HAP-1 (cell line): ENCODE results near the gene PON3.
"Not testable (repeated sequence)": the region's sequence is repeated elsewhere in the genome, so short reads cannot be mapped to it uniquely, and the experiment has no call there.

Experiments used
- DNase-seq, 2 experiments: peaks; one replicate each; pipeline ENCODE4 v3.0.0-alpha.2; 2016 to 2020; ENCODE audit warnings: low spot score in 2 of 2
- H3K27me3 ChIP-seq: fragments of 250-450 bp; sonication (Bioruptor Pico); 2 replicates; pipeline ENCODE4 v1.5.1; 2020; ENCODE audit warnings: low read depth, mild to moderate bottlenecking, moderate library complexity
- H3K36me3 ChIP-seq: fragments of 250-450 bp; sonication (Bioruptor Pico); replicated peaks from 2 replicates; pipeline ENCODE4 v1.5.1; 2020; ENCODE audit warnings: mild to moderate bottlenecking
- H3K4me1 ChIP-seq: fragments of 250-450 bp; sonication (Bioruptor Pico); 2 replicates; pipeline ENCODE4 v1.5.1; 2020; ENCODE audit warnings: mild to moderate bottlenecking
- H3K4me3 ChIP-seq: fragments of 250-450 bp; sonication (Bioruptor Pico); 2 replicates; pipeline ENCODE4 v1.5.1; 2020; ENCODE audit warnings: mild to moderate bottlenecking, moderate library complexity
- H3K9me3 ChIP-seq: fragments of 250-450 bp; sonication (Bioruptor Pico); 2 replicates; pipeline ENCODE4 v1.5.1; 2020; ENCODE audit warnings: mild to moderate bottlenecking, moderate library complexity
- in situ Hi-C: fragments of 300-500 bp; cut with MboI; formaldehyde crosslinking; loops from 3 replicates; pipeline ENCODE4 v1.14.3; 2020; ENCODE audit warnings: low sequenced_read_pairs, inconsistent platforms, mixed read lengths

Gene PON3

DNA sequence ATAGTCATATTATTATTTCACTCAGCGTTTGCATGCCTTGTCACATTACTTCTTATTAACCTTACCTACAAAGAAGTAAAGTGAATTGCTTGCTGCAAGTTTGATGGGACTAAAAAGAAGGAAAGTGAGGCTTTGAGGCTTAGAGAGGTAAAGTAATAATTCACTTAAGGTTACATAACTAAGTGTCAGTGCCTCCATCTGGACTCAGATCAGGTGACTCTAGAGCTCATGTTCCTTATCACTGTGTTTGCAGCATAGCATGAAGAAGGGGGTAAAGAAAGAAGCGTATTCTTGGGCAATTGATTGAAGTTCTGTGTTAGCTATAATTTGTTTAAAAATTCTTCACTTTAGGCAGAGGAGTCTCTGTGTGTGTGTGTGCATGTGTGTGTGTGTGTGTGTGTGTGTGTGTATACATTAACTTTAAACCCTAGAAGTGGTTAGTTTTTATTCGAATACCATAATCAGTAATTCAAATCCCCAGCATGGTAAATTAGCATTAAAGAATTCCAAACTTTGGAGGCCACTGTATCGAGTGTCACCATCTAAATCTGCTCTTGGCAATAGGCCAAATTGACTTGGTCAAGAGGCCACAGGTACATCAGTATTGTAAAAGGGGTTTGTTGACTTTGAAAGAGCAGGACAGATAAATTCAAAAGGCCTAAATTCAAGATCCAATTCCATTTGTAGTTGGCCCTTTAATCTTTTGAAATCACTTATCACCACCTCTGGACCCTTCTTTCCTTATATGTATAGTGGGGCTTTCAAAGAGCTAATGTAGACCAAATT, 2.2 kb upstream of the PON3 start:
- H3K27me3 ChIP-seq, result no peaks in the 10 kb centered on the region
- H3K9me3 ChIP-seq, result no peaks in the 10 kb centered on the region
- H3K4me3 ChIP-seq, result no peak overlapping the region
- DNase-seq, result no peak
- no peaks in the 10 kb centered on the region for H3K36me3 ChIP-seq
- H3K4me1 ChIP-seq, result no peaks in the 10 kb centered on the region
- in situ Hi-C loops, result no loop called here

GRCh38 chr7:95397381-95397780, 1.2 kb upstream of the PON3 start:
- no peaks in the 10 kb centered on the region for H3K4me1 ChIP-seq
- DNase-seq, result no peak
- in situ Hi-C loops, result no loop called here
- no peaks in the 10 kb centered on the region for H3K9me3 ChIP-seq
- H3K36me3 ChIP-seq, result no peaks in the 10 kb centered on the region
- no peaks in the 10 kb centered on the region for H3K27me3 ChIP-seq
- no peak overlapping the region for H3K4me3 ChIP-seq

GRCh38 chr7:95395755-95396135, 430 bp downstream of the PON3 start:
- Histone ChIP-seq H3K36me3 (no peaks in the 10 kb centered on the region), H3K4me1 (no peaks in the 10 kb centered on the region), H3K4me3 (no peak overlapping the region), H3K27me3 (no peaks in the 10 kb centered on the region), H3K9me3 (no peaks in the 10 kb centered on the region)
- in situ Hi-C loops, result no loop called here
- no peak for DNase-seq

DNA sequence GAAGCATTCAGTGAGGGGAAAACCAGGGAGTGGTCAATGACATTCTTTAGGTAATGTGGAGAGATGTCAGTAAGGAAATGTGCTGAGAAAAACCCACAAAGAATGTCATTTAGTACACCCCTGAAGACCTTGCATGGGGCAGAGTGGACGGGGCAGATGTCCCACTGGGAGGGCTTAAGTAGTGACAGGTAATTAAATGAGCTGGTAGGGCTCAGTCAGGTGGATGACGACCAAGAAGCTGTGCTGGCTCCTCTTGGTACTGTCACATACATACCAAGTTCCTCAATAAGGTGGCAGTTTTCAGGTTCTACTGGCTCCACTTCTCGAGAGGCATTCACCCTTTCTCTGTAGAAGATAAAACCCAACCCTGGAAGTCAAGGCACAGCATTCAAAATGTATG, 1.8 kb downstream of the PON3 start:
- Histone ChIP-seq H3K27me3 (no peaks in the 10 kb centered on the region), H3K4me3 (no peak overlapping the region), H3K4me1 (no peaks in the 10 kb centered on the region), H3K9me3 (no peaks in the 10 kb centered on the region), H3K36me3 (no peaks in the 10 kb centered on the region)
- in situ Hi-C loops, result no loop called here
- no peak for DNase-seq

DNA sequence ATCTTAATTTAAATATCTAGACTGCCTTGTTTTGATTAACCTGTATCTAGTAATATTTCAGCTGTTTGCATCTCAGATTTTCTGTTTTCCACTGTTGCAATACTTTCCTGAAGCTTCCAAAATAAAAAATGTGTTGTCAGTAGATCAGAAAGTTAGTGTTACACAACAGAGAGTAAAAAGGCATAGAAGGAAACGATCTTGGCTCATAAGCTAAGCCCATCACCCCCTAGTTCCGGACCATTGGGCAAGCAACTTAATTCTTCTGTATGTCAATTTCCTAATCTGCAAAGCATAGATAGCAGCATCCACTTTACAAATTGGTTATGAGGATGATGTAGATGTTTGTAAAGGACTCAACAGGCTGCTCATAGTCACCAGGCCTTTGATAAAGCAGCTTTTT, 4.4 kb downstream of the PON3 start:
- no peak for DNase-seq
- H3K9me3 ChIP-seq, result no peaks in the 10 kb centered on the region
- no peaks in the 10 kb centered on the region for H3K4me1 ChIP-seq
- in situ Hi-C loops, result no loop called here
- no peaks in the 10 kb centered on the region for H3K27me3 ChIP-seq
- no peak overlapping the region for H3K4me3 ChIP-seq
- H3K36me3 ChIP-seq, result no peaks in the 10 kb centered on the region

DNA sequence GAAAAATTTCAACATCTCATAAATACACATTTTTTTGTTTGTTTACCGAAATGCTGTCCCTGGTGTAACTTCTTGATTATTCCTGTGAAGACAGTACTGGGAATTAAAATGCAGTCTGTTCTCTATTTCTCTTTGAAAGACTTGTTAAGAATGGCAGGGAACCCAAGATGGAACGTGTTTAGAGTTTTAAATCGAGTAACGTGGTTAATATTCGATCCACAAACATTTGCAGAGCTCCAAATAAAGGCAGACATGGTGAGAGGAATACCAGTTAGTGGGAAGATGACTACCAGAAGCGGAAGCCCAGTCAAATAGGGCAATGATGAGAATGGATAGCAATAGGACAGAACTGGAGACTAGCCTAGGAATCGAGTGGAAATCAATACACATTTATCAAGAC, 6.7 kb downstream of the PON3 start:
- no peak overlapping the region for H3K4me3 ChIP-seq
- no peaks in the 10 kb centered on the region for H3K4me1 ChIP-seq
- no peaks in the 10 kb centered on the region for H3K36me3 ChIP-seq
- no peaks in the 10 kb centered on the region for H3K9me3 ChIP-seq
- in situ Hi-C loops, result no loop called here
- no peaks in the 10 kb centered on the region for H3K27me3 ChIP-seq
- DNase-seq, result no peak

GRCh38 chr7:95379457-95379856, 16.7 kb downstream of the PON3 start:
- H3K36me3 ChIP-seq, H3K9me3 ChIP-seq, H3K27me3 ChIP-seq, in situ Hi-C loops, H3K4me1 ChIP-seq, H3K4me3 ChIP-seq, DNase-seq: not testable (repeated sequence)

GRCh38 chr7:95376632-95377400, 19.4 kb downstream of the PON3 start:
- peaks cover 7% of the 10 kb centered on the region; the same call in 1 of the 2 replicates for H3K9me3 ChIP-seq
- H3K36me3 ChIP-seq, result no peaks in the 10 kb centered on the region
- no peaks in the 10 kb centered on the region for H3K27me3 ChIP-seq
- H3K4me3 ChIP-seq, result no peak overlapping the region
- in situ Hi-C loops, result no loop called here
- no peak for DNase-seq
- H3K4me1 ChIP-seq, result no peaks in the 10 kb centered on the region

DNA sequence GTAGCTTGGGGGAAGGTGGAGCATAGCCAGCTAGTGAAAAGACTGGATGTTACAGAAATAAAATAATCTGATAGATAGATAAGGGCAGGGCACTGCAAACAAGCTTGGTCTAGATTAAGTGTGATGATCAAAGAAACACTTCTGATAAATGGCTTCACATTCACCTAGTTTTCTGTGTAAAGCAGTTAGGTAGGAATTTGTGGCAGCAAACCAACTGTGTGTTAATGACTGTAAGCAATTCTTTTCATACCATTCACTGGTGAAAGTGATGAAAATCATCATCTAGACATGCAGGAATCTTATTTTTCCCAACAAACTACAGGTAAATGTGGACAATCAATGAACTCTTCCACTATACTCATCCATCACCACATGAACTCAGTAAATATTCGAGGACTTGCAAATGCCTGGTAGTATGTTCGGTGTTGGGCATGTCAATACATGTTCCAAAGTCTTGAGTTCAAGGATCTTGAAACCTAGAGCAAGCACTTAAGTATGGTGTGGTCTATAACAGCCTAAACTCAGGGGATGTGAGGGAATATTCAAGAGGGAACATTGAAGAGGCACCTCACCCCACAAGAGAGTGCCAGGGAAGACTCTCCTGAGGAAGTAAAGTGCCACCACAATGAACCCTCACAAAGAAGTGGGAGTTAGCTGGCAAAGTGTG, 20.5 kb downstream of the PON3 start:
- Histone ChIP-seq H3K4me1 (no peaks in the 10 kb centered on the region), H3K36me3 (no peaks in the 10 kb centered on the region), H3K4me3 (no peak overlapping the region), H3K27me3 (no peaks in the 10 kb centered on the region), H3K9me3 (peaks cover 7% of the 10 kb centered on the region; the same call in 1 of the 2 replicates)
- DNase-seq, result no peak
- in situ Hi-C loops, result no loop called here

DNA sequence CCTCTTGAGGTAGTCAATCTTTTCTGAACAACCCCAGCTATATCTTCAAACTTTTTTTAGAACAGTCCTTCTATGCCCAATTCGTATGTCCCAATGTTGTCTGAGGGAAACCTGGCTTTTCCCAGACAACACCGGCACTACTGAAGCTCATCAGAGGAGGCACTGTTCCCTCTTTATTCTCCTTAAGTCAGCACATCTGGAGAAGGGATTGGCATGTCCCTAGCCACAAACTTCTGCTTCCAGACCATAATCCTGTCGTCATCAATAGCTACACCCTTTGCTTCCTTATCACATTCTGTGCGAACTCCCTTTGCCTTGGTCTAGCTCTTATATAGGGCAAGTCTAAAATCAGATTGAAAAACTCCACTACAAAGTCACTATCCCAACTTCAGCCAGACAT, 22.9 kb downstream of the PON3 start:
- no peaks in the 10 kb centered on the region for H3K27me3 ChIP-seq
- DNase-seq, result no peak
- H3K36me3 ChIP-seq, result no peaks in the 10 kb centered on the region
- no peak overlapping the region for H3K4me3 ChIP-seq
- in situ Hi-C loops, result no loop called here
- H3K4me1 ChIP-seq, result no peaks in the 10 kb centered on the region
- peaks cover 2% of the 10 kb centered on the region; the same call in 1 of the 2 replicates for H3K9me3 ChIP-seq

DNA sequence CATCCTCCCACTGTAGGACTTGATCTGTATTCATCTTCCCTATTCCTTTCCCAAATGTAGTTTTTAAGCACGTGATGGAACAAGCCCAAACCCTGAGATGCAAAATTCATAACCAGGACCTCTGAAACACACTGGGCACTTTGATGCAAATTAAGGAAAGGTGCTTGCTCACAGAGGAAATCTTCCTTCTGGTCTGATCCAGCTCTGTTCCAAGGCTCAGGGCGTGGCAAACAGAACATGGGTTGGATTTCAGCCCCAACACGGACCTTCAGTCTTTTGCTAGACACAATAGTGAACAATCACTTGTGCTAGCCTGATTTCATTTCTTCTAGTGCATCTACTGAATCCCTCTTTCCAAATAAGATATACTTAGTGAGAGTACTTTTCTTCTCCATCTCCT, 27.9 kb downstream of the PON3 start:
- Histone ChIP-seq H3K36me3 (no peaks in the 10 kb centered on the region), H3K27me3 (no peaks in the 10 kb centered on the region), H3K4me1 (no peaks in the 10 kb centered on the region), H3K9me3 (no peaks in the 10 kb centered on the region; the same call in none of the 2 replicates), H3K4me3 (no peak overlapping the region)
- no peak for DNase-seq
- in situ Hi-C loops, result no loop called here

GRCh38 chr7:95367606-95368005, 28.6 kb downstream of the PON3 start:
- no peaks in the 10 kb centered on the region for H3K27me3 ChIP-seq
- no peaks in the 10 kb centered on the region for H3K36me3 ChIP-seq
- no peak overlapping the region for H3K4me3 ChIP-seq
- no peaks in the 10 kb centered on the region for H3K4me1 ChIP-seq
- no peaks in the 10 kb centered on the region; the same call in none of the 2 replicates for H3K9me3 ChIP-seq
- in situ Hi-C loops, result no loop called here
- no peak for DNase-seq

- in situ Hi-C loops, result no loop called here
- Histone ChIP-seq H3K4me1 (no peaks in the 10 kb centered on the region), H3K36me3 (no peaks in the 10 kb centered on the region), H3K9me3 (no peaks in the 10 kb centered on the region; the same call in none of the 2 replicates), H3K4me3 (no peak overlapping the region), H3K27me3 (no peaks in the 10 kb centered on the region)
- no peak for DNase-seq
Measured at GRCh38 chr7:95365151-95365550, 31.0 kb downstream of the PON3 start.

GRCh38 chr7:95357623-95358022, 38.6 kb downstream of the PON3 start:
- no peak overlapping the region for H3K4me3 ChIP-seq
- in situ Hi-C loops, result no loop called here
- no peaks in the 10 kb centered on the region for H3K27me3 ChIP-seq
- no peaks in the 10 kb centered on the region for H3K4me1 ChIP-seq
- DNase-seq, result no peak
- H3K9me3 ChIP-seq, result no peaks in the 10 kb centered on the region
- H3K36me3 ChIP-seq, result no peaks in the 10 kb centered on the region
